Fibroblast of the conjunctiva (primary cell): ENCODE measurements around the gene UBE2D1.

Source experiments
- DNase-seq: peaks from one replicate; pipeline ENCODE4 v3.0.0-alpha.2; 2010; ENCODE audit warnings: low read depth

UBE2D1 gene

GRCh38 chr10:58341422-58341821 is 6.6 kb downstream of the UBE2D1 start:
- no peak for DNase-seq

GRCh38 chr10:58341947-58342346 is 7.1 kb downstream of the UBE2D1 start:
- no peak for DNase-seq

- no peak for DNase-seq
Observed at GRCh38 chr10:58347967-58348366, 13.2 kb downstream of the UBE2D1 start.

GRCh38 chr10:58348571-58349033 is 13.8 kb downstream of the UBE2D1 start:
- no peak for DNase-seq

- DNase-seq, result no peak
Observed at GRCh38 chr10:58350023-58350422, 15.2 kb downstream of the UBE2D1 start.

- DNase-seq, result no peak
Observed at GRCh38 chr10:58350619-58351323, 16.0 kb downstream of the UBE2D1 start.

- no peak for DNase-seq
Observed at GRCh38 chr10:58351616-58352578, 17.1 kb downstream of the UBE2D1 start.

- no peak for DNase-seq
Observed at GRCh38 chr10:58352956-58353610, 18.3 kb downstream of the UBE2D1 start.

- DNase-seq, result no peak
Observed at GRCh38 chr10:58356756-58357155, 21.9 kb downstream of the UBE2D1 start.

- DNase-seq, result no peak
Observed at GRCh38 chr10:58358314-58358933, 23.6 kb downstream of the UBE2D1 start.

GRCh38 chr10:58358947-58359346 is 24.1 kb downstream of the UBE2D1 start:
- no peak for DNase-seq

- DNase-seq, result no peak
Observed at GRCh38 chr10:58359541-58359940, 24.7 kb downstream of the UBE2D1 start.

GRCh38 chr10:58360412-58361004 is 25.7 kb downstream of the UBE2D1 start:
- no peak for DNase-seq

GRCh38 chr10:58361353-58361752 is 26.5 kb downstream of the UBE2D1 start:
- DNase-seq, result no peak

- DNase-seq, result no peak
Observed at GRCh38 chr10:58362027-58362789, 27.4 kb downstream of the UBE2D1 start.

GRCh38 chr10:58367069-58367468 is 32.3 kb downstream of the UBE2D1 start:
- DNase-seq, result no peak

- no peak for DNase-seq
Observed at GRCh38 chr10:58371473-58371872, 36.7 kb downstream of the UBE2D1 start.

GRCh38 chr10:58372607-58373441 is 38.0 kb downstream of the UBE2D1 start:
- no peak for DNase-seq

GRCh38 chr10:58373442-58373827 is 38.6 kb downstream of the UBE2D1 start:
- no peak for DNase-seq

GRCh38 chr10:58382489-58382995 is 47.7 kb downstream of the UBE2D1 start:
- DNase-seq, result no peak
